Heart left ventricle (tissue), 16 donors: Measurements from ENCODE around the gene MYL11. TPM values are rescaled to one million over a fixed set of nuclear protein-coding genes. Genes with fewer than 3 reads are reported as not detected.

Source experiments
- ATAC-seq, 4 donors: fragments of 200-7000 bp; cut with Tn5 transposase; one replicate each; pipeline ENCODE4 v1.9.1; 2020 to 2022; ENCODE audit warnings: moderate library complexity in 4 of 4, mild to moderate bottlenecking in 3 of 4, moderate number of reproducible peaks in 1 of 4
- DNase-seq, 5 donors: peaks; one replicate each; pipeline ENCODE4 v3.0.0-alpha.2; 2020
- H3K27ac ChIP-seq, 12 donors: fragments of 200-600 bp; sonication (generic) in 4 of 12; one replicate each; pipeline versions ENCODE4 v1.5.0 to v1.8.0; 2016 to 2022; ENCODE audit warnings: mild to moderate bottlenecking in 2 of 12
- H3K27me3 ChIP-seq, 9 donors: fragments of 200-600 bp; sonication (generic) in 2 of 9; one replicate each; pipeline versions ENCODE4 v1.5.1 to v1.8.0; 2016 to 2022; ENCODE audit warnings: mild to moderate bottlenecking in 3 of 9
- H3K36me3 ChIP-seq, 9 donors: fragments of 200-600 bp; sonication (generic) in 2 of 9; one replicate each; pipeline versions ENCODE4 v1.5.0 to v1.8.0; 2018 to 2022; ENCODE audit warnings: mild to moderate bottlenecking in 2 of 9
- H3K4me1 ChIP-seq, 12 donors: fragments of 200-600 bp; sonication (generic) in 4 of 12; one replicate each; pipeline versions ENCODE4 v1.5.0 to v1.8.0; 2016 to 2022; ENCODE audit warnings: mild to moderate bottlenecking in 3 of 12
- H3K4me3 ChIP-seq, 12 donors: fragments of 200-600 bp; sonication (generic) in 4 of 12; one replicate each; pipeline versions ENCODE4 v1.5.0 to v1.8.0; 2017 to 2022; ENCODE audit warnings: mild to moderate bottlenecking in 9 of 12, moderate library complexity in 4 of 12
- H3K9me3 ChIP-seq, 12 donors: fragments of 200-600 bp; sonication (generic) in 4 of 12; one replicate each; pipeline versions ENCODE4 v1.5.0 to v1.8.0; 2016 to 2022; ENCODE audit warnings: mild to moderate bottlenecking in 1 of 12
- CTCF ChIP-seq, 12 donors: fragments of 200-600 bp; sonication (generic) in 4 of 12; IDR thresholded peaks; one replicate each; pipeline versions ENCODE4 v1.5.0 to v1.8.0; 2018 to 2022; ENCODE audit warnings: antibody characterized with exemption in 12 of 12, mild to moderate bottlenecking in 5 of 12
- POLR2A ChIP-seq, 2 donors: fragments of 450-650 bp; IDR thresholded peaks; one replicate each; pipeline ENCODE4 v1.6.1; 2017; ENCODE audit warnings: antibody characterized with exemption in 2 of 2, mild to moderate bottlenecking in 2 of 2, moderate library complexity in 2 of 2
- WGBS, 4 donors: extraction: QIAGEN DNeasy Blood & Tissue Kit in 2 of 4; methylation state at CpG; one replicate each; pipeline versions ENCODE4 v1.1.5 to v1.1.7; 2013 to 2018; 5-methylcytosine and 5-hydroxymethylcytosine counted together
- intact Hi-C, 10 donors: fragments of 100-400 bp; cut with DNase I; formaldehyde crosslinking; loops; one replicate each; pipeline versions ENCODE4 v1.11.1 to v1.14.2; 2022
- polyA plus RNA-seq, 2 donors: library from polyadenylated mRNA; stranded (reverse); fragments of 200-250 nt; gene quantifications; one replicate each; pipeline ENCODE4 v1.2.3, GENCODE V29; 2013
- total RNA-seq, 9 donors: library from RNA; depleted of rRNA in 2 of 9; stranded (reverse); fragments of >200 nt in 2 of 9; fragmentation: NEBNext Ultra II Directional in 3 of 9; extraction: Animal tissue kit (Norgen Biotek cat#: 25700) in 3 of 9; gene quantifications; one replicate each; pipeline versions ENCODE4 v1.1.0 to v1.2.4, GENCODE V29; 2016 to 2023
- donor health status: ischemic (EF 13 %, LVEDD 7.1; RV severe dilation, severe dysfunction).
- donor health status: healthy with polysubstance abuse.
- donor health status: DM: no; HTN: yes; CAD: no.
- donor health status: DM: no; HTN: no; CAD: no.
- donor health status: ischemic (EF 25% LVEDD 6.9; RV normal size, moderate dysfunction).
- donor health status: ischemic (EF 25% LVEDD 5.7; RV mildly dilated, moderate dysfunction).
- donor health status: healthy.
- donor health status: DM: yes; HTN: yes; CAD: no.
- donor health status: ischemic (EF 35%, LVEDD 5.7; RV mildly dilated, moderate dysfunction).
- donor health status: nonischemic (EF 11% LVEDD 7.7; RV severe dilation, severe dysfunction).
- donor health status: DM: yes; HTN: yes; CAD: no.
- donor health status: PGD.
- donor health status: ischemic (EF 29% LVEDD 5.4; RV normal size, mild dysfunction).
- donor health status: nonischemic (EF 23%, LVEDD 6.1; RV moderate dilation, normal function).

The MYL11 gene
- total and polyA plus RNA-seq, 11 donors = not detected

GRCh38 chr16:30369091-30369937 lies 5.3 kb upstream of the MYL11 start:
- intact Hi-C loops = loop anchor here in 4 of 10 donors (5.0 kb wide), 2 partner anchors 33 to 38 kb away; partner anchors contain the start of gene ZNF771 (in 2 of the 4)
- TF ChIP-seq CTCF (IDR thresholded peaks at IDR 0.05) = no peak
- no peak for TF ChIP-seq POLR2A (IDR thresholded peaks at IDR 0.05)

GRCh38 chr16:30369938-30370455 lies 4.6 kb upstream of the MYL11 start:
- Histone ChIP-seq H3K27ac (peak overlapping the region; percentile 78 to 91 (median 84)), H3K4me1 (peaks cover 0 to 54% (median 40%) of the 10 kb centered on the region in 12 donors), H3K9me3 (no peaks in the 10 kb centered on the region), H3K36me3 (peaks cover 0 to 20% (median 9%) of the 10 kb centered on the region in 9 donors), H3K27me3 (no peaks in the 10 kb centered on the region), H3K4me3 (peak overlapping the region; percentile 78 to 99 (median 91))
- TF ChIP-seq POLR2A (IDR thresholded peaks at IDR 0.05) (no peak), CTCF (IDR thresholded peaks at IDR 0.05) (peak in 1 of 12 donors; percentile 23)
- DNase-seq (peak in 1 of 5 donors; percentile 71), ATAC-seq (no peak)
- WGBS, 4 donors = 0 to 2% (median 1%) methylated on average over 6 to 76 of the region's 76 CpGs
- intact Hi-C loops = loop anchor here in 5 of 10 donors (2.0 to 5.0 kb wide), 3 partner anchors 15 to 37 kb away; partner anchors contain the start of genes ZNF771 (in 2 of the 5) and CD2BP2 (in 1 of the 5)

More at GRCh38 chr16:30369091-30369937, 5.3 kb upstream of the MYL11 start:
- 0 to 2% (median 1%) methylated on average over 25 to 45 of the region's 45 CpGs for WGBS, 4 donors
- peak overlapping the region; percentile 78 to 91 (median 84) for H3K27ac ChIP-seq
- H3K4me1 ChIP-seq = peaks cover 0 to 60% (median 42%) of the 10 kb centered on the region in 12 donors
- ATAC-seq = no peak
- H3K9me3 ChIP-seq = no peaks in the 10 kb centered on the region
- peak overlapping the region; percentile 78 to 99 (median 91) for H3K4me3 ChIP-seq
- no peaks in the 10 kb centered on the region for H3K27me3 ChIP-seq
- DNase-seq = peak in 2 of 5 donors; percentile 44 to 46
- peaks cover 0 to 27% (median 16%) of the 10 kb centered on the region in 9 donors for H3K36me3 ChIP-seq

GRCh38 chr16:30370456-30371247 lies 4.0 kb upstream of the MYL11 start, which contains the start of gene TBC1D10B:
Gene TBC1D10B (minus strand): TSS chr16:30370494. CDS start chr16:30370183, 311 bp downstream.
- ATAC-seq (peak; percentile 90 to 96 (median 94)), DNase-seq (peak; percentile 97 to 99 (median 98))
- TF ChIP-seq CTCF (IDR thresholded peaks at IDR 0.05) (peak in 9 of 12 donors; percentile 7 to 54 (median 29)), POLR2A (IDR thresholded peaks at IDR 0.05) (peak in 1 of 2 donors; percentile 73)
- peak within 1 kb of the TSS; percentile 78 to 99 (median 91) for H3K4me3 ChIP-seq
- H3K36me3 ChIP-seq = peaks cover 0 to 15% (median 8%) of the 10 kb centered on the region in 9 donors
- peaks cover 0 to 49% (median 35%) of the 10 kb centered on the region in 12 donors for H3K4me1 ChIP-seq
- H3K27ac ChIP-seq = peak within 1 kb of the TSS; percentile 78 to 95 (median 88)
- H3K9me3 ChIP-seq = no peaks in the 10 kb centered on the region
- intact Hi-C loops = loop anchor here in 1 of 10 donors (2.0 kb wide), 1 partner anchor 16 kb away; the partner anchor contains the start of gene CD2BP2
- WGBS, 4 donors = 0 to 1% (median 0%) methylated on average over 39 to 40 of the region's 40 CpGs
- no peaks in the 10 kb centered on the region for H3K27me3 ChIP-seq
